Neural crest cell (in vitro differentiated cells): ENCODE results near the gene ORAI3. TPM values are rescaled to one million over a fixed set of nuclear protein-coding genes. Genes with fewer than 3 reads are reported as not detected.
A peak's percentile ranks its signal among the peaks of the same experiment; 100 is the strongest.

Experiments
- DNase-seq: peaks from one replicate; pipeline ENCODE4 v3.0.0; 2021; ENCODE audit warnings: low read depth, mixed read lengths, low spot score
- H3K27ac Mint-ChIP-seq: one replicate; pipeline ENCODE4 v1.8.0; 2021; ENCODE audit warnings: mild to moderate bottlenecking, mixed read lengths; ENCODE audit not compliant: unreplicated experiment
- H3K27me3 Mint-ChIP-seq: 2 replicates; pipeline ENCODE4 v1.8.0; 2021; ENCODE audit warnings: low read depth, mild to moderate bottlenecking, mixed read lengths
- H3K36me3 Mint-ChIP-seq: 2 replicates; pipeline ENCODE4 v1.8.0; 2021; ENCODE audit warnings: low read depth, mild to moderate bottlenecking, mixed read lengths
- H3K4me1 Mint-ChIP-seq: 2 replicates; pipeline ENCODE4 v1.8.0; 2021; ENCODE audit warnings: mixed read lengths
- H3K4me3 Mint-ChIP-seq: one replicate; pipeline ENCODE4 v1.8.0; 2021; ENCODE audit warnings: mild to moderate bottlenecking, mixed read lengths
- H3K9me3 Mint-ChIP-seq: 2 replicates; pipeline ENCODE4 v1.8.0; 2021; ENCODE audit warnings: mixed read lengths
- total RNA-seq: library from RNA; stranded (reverse); gene quantifications from 2 replicates; pipeline ENCODE4 v1.2.1, GENCODE V29; 2021
- TF ChIP-seq, protein P1 (sequence below): fragments of 200-600 bp; sonication (generic); conservative IDR thresholded peaks from 2 replicates; pipeline ENCODE4 v1.5.0; 2021; ENCODE audit warnings: antibody characterized with exemption, mild to moderate bottlenecking

The ORAI3 gene
- total RNA-seq, 1 donor from 2014 or later: 7.7 TPM

DNA sequence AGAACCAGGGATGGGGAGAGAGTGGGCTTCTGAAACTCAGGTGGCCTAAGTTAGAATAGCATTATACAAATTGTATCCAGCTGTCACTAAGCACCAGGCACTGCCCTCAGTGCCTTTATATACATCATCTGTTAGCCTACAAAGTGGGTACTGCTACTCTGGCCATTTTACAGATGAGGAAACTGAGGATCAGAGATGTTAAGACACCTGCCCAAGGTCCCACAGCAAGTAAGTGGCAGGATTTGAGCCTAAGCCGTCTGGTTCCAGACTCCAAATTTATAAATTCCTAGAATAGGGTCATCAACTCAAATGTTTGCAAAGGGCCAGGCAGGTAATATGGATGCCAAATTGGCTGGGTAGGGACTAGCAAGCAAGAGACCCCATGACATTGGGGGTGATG, 2.3 kb downstream of the ORAI3 start:
- Mint-ChIP-seq H3K27me3 (peaks cover 3% of the 10 kb centered on the region), H3K4me3 (peak overlapping the region; percentile 76), H3K9me3 (no peaks in the 10 kb centered on the region), H3K4me1 (peaks cover 27% of the 10 kb centered on the region), H3K27ac (no peak overlapping the region), H3K36me3 (no peaks in the 10 kb centered on the region)
- no peak for DNase-seq
- TF ChIP-seq, protein P1, sequence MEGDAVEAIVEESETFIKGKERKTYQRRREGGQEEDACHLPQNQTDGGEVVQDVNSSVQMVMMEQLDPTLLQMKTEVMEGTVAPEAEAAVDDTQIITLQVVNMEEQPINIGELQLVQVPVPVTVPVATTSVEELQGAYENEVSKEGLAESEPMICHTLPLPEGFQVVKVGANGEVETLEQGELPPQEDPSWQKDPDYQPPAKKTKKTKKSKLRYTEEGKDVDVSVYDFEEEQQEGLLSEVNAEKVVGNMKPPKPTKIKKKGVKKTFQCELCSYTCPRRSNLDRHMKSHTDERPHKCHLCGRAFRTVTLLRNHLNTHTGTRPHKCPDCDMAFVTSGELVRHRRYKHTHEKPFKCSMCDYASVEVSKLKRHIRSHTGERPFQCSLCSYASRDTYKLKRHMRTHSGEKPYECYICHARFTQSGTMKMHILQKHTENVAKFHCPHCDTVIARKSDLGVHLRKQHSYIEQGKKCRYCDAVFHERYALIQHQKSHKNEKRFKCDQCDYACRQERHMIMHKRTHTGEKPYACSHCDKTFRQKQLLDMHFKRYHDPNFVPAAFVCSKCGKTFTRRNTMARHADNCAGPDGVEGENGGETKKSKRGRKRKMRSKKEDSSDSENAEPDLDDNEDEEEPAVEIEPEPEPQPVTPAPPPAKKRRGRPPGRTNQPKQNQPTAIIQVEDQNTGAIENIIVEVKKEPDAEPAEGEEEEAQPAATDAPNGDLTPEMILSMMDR: no peak

GRCh38 chr16:30951750-30952149, 2.9 kb downstream of the ORAI3 start:
- Mint-ChIP-seq H3K4me1 (peaks cover 23% of the 10 kb centered on the region), H3K27ac (no peak overlapping the region), H3K4me3 (peak overlapping the region; percentile 72), H3K9me3 (no peaks in the 10 kb centered on the region), H3K36me3 (no peaks in the 10 kb centered on the region), H3K27me3 (peaks cover 3% of the 10 kb centered on the region)
- no peak for DNase-seq
- TF ChIP-seq, protein P1: no peak

- H3K27me3 Mint-ChIP-seq: peaks cover 8% of the 10 kb centered on the region
- TF ChIP-seq, protein P1: no peak
- no peaks in the 10 kb centered on the region for H3K36me3 Mint-ChIP-seq
- H3K4me3 Mint-ChIP-seq: no peak overlapping the region
- no peaks in the 10 kb centered on the region for H3K9me3 Mint-ChIP-seq
- H3K27ac Mint-ChIP-seq: no peak overlapping the region
- H3K4me1 Mint-ChIP-seq: peaks cover 26% of the 10 kb centered on the region
- DNase-seq: no peak
Observed at GRCh38 chr16:30953111-30953510, 4.2 kb downstream of the ORAI3 start.

- peak; percentile 80 for DNase-seq
- Mint-ChIP-seq H3K4me1 (peaks cover 27% of the 10 kb centered on the region), H3K27ac (no peak overlapping the region), H3K4me3 (peak overlapping the region; percentile 84), H3K27me3 (peaks cover 8% of the 10 kb centered on the region), H3K9me3 (no peaks in the 10 kb centered on the region), H3K36me3 (no peaks in the 10 kb centered on the region)
- TF ChIP-seq, protein P1: peak; percentile 77
Observed at GRCh38 chr16:30953511-30954124, 4.8 kb downstream of the ORAI3 start.

DNA sequence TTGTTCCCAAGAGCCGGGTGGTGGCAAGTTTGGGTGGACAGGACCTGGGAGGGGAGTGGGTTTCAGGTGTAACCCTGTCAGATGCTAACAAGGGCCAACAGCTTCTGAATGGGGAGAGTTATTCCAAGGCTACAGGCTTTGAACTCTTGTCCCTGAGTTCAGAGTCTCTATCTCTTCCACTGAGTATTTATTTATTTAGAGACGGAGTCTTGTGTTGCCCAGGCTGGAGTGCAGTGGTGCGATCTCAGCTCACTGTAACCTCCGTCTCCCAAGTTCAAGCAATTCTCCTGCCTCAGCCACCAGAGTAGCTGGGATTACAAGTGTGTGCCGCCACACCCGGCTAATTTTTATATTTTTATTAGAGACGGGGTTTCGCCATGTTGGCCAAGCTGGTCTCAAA, 6.1 kb downstream of the ORAI3 start:
- Mint-ChIP-seq H3K36me3 (peaks cover 8% of the 10 kb centered on the region), H3K4me3 (peak overlapping the region; percentile 84), H3K9me3 (no peaks in the 10 kb centered on the region), H3K27me3 (peaks cover 8% of the 10 kb centered on the region), H3K4me1 (peaks cover 34% of the 10 kb centered on the region), H3K27ac (no peak overlapping the region)
- TF ChIP-seq, protein P1: no peak
- DNase-seq: no peak
